ENCODE data around the gene TRPC3.

TRPC3 gene

DNA sequence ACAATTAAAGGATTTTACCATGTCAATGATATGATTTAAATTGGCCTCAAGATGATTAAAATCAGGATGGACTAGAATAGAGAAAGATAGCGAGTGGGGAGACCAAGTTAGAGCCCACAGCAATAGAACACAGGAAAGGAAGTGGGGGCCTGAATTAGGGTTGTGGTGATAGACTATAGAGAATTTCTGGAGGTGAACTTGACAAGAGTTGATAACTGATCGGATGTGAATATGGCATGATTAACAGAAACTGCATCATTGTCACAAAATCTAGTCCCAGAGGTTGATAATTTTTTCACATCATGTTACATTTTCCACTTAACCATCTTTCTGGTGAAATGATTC lies 26.3 kb upstream of the TRPC3 start:
- TF ChIP-seq, protein P1, sequence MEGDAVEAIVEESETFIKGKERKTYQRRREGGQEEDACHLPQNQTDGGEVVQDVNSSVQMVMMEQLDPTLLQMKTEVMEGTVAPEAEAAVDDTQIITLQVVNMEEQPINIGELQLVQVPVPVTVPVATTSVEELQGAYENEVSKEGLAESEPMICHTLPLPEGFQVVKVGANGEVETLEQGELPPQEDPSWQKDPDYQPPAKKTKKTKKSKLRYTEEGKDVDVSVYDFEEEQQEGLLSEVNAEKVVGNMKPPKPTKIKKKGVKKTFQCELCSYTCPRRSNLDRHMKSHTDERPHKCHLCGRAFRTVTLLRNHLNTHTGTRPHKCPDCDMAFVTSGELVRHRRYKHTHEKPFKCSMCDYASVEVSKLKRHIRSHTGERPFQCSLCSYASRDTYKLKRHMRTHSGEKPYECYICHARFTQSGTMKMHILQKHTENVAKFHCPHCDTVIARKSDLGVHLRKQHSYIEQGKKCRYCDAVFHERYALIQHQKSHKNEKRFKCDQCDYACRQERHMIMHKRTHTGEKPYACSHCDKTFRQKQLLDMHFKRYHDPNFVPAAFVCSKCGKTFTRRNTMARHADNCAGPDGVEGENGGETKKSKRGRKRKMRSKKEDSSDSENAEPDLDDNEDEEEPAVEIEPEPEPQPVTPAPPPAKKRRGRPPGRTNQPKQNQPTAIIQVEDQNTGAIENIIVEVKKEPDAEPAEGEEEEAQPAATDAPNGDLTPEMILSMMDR (IDR thresholded peaks at IDR 0.05; ENCODE audit: insufficient read depth, low read length), result no peak
- TF ChIP-seq, protein P2, sequence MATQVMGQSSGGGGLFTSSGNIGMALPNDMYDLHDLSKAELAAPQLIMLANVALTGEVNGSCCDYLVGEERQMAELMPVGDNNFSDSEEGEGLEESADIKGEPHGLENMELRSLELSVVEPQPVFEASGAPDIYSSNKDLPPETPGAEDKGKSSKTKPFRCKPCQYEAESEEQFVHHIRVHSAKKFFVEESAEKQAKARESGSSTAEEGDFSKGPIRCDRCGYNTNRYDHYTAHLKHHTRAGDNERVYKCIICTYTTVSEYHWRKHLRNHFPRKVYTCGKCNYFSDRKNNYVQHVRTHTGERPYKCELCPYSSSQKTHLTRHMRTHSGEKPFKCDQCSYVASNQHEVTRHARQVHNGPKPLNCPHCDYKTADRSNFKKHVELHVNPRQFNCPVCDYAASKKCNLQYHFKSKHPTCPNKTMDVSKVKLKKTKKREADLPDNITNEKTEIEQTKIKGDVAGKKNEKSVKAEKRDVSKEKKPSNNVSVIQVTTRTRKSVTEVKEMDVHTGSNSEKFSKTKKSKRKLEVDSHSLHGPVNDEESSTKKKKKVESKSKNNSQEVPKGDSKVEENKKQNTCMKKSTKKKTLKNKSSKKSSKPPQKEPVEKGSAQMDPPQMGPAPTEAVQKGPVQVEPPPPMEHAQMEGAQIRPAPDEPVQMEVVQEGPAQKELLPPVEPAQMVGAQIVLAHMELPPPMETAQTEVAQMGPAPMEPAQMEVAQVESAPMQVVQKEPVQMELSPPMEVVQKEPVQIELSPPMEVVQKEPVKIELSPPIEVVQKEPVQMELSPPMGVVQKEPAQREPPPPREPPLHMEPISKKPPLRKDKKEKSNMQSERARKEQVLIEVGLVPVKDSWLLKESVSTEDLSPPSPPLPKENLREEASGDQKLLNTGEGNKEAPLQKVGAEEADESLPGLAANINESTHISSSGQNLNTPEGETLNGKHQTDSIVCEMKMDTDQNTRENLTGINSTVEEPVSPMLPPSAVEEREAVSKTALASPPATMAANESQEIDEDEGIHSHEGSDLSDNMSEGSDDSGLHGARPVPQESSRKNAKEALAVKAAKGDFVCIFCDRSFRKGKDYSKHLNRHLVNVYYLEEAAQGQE (IDR thresholded peaks at IDR 0.05; ENCODE audit: insufficient replicate concordance, low read depth), result no peak
- no peak for TF ChIP-seq GABPA (IDR thresholded peaks at IDR 0.05; ENCODE audit: low read depth)
- no peak for TF ChIP-seq POLR2AphosphoS5 (IDR thresholded peaks at IDR 0.05; ENCODE audit: low read depth)
- TF ChIP-seq SPI1 (IDR thresholded peaks at IDR 0.05; ENCODE audit: borderline replicate concordance, low read depth), result no peak
- no peak for DNase-seq (ENCODE audit: low read depth in 1 of 2, low spot score in 1 of 2)
- Histone ChIP-seq H3K4me3 (replicated peaks; ENCODE audit: insufficient read depth, low read length) (no peak overlapping the region), H3K27me3 (ENCODE audit: insufficient read depth, poor library complexity, severe bottlenecking) (peaks cover 2% of the 10 kb centered on the region), H3K27ac (replicated peaks) (no peak overlapping the region)

DNA sequence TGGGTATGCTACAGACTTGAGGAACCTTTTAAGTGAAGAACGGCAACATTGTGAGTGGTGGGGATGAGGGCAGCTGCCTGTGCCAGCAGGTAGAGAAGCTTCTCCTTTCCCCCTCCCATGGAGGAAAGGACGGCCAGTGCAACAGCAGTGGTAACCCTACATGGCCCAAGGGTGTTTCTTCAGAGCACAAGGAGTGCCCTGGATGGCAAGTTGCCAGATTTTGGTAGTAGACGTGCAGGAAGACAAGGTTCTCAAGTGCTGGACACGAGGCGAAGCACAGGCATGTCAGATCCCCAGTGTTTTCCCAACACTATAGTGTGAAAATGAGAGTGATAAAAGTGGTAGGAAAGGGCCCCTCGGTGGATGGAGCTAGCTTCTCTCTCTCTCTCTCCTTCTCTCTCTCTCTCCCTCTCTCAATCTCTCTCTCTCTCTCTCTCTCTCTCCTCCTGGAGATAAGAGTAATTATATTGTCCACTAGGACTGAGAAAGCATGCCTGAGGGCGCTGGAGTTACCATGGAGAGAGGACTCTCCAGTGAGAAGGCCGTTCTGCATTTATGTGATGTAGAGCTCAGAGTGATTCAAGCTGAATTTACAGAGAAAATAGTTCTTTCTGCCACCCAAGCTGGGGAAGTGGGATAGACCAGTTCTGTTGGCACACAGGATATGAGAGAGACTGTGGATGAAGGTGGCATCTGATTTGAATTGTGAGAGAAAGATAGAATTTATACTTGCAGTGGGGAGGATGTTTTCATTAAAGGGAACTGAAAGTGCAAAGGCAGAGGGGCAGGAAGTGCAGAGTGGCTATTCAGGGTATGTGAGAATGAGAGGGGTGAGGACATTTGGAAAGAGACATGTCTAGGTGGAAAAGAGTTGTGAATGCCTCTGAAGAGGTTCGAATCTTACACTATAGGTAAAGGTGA lies 25.7 kb upstream of the TRPC3 start:
- DNase-seq (ENCODE audit: low read depth in 1 of 2, low spot score in 1 of 2), result no peak
- H3K27me3 ChIP-seq (ENCODE audit: insufficient read depth, poor library complexity, severe bottlenecking), result peaks cover 2% of the 10 kb centered on the region
- TF ChIP-seq, protein P1 (IDR thresholded peaks at IDR 0.05; ENCODE audit: insufficient read depth, low read length), result no peak
- TF ChIP-seq POLR2AphosphoS5 (IDR thresholded peaks at IDR 0.05; ENCODE audit: low read depth) (no peak), SPI1 (IDR thresholded peaks at IDR 0.05; ENCODE audit: borderline replicate concordance, low read depth) (peak; percentile 22; the same call in 1 of the 2 replicates)
- no peak overlapping the region for H3K27ac ChIP-seq (replicated peaks)
- H3K4me3 ChIP-seq (replicated peaks; ENCODE audit: insufficient read depth, low read length), result no peak overlapping the region

DNA sequence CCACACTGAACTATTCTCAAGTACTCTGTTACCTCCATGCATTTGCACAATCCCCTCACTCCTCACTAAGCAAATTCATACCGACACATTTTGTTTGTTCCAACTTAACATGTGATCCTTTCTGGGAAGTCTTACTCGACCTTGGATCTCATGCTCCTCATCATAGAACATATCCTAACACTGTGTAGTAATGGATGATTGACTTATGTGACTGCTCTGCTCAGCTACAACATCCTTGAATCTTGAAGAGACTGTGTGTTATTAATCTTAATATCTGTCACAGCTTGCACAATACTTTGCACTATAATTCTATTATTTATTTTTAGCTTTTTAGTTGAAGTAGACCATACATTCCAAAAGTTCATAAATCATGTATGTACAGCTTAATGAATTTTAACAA lies 23.9 kb upstream of the TRPC3 start:
- DNase-seq (ENCODE audit: low read depth in 1 of 2, low spot score in 1 of 2), result no peak
- Histone ChIP-seq H3K4me3 (replicated peaks; ENCODE audit: insufficient read depth, low read length) (no peak overlapping the region), H3K27ac (replicated peaks) (no peak overlapping the region), H3K27me3 (ENCODE audit: insufficient read depth, poor library complexity, severe bottlenecking) (peaks cover 2% of the 10 kb centered on the region)
- TF ChIP-seq, protein P1 (IDR thresholded peaks at IDR 0.05; ENCODE audit: insufficient read depth, low read length), result no peak
- no peak for TF ChIP-seq SPI1 (IDR thresholded peaks at IDR 0.05; ENCODE audit: borderline replicate concordance, low read depth)
- TF ChIP-seq GABPA (IDR thresholded peaks at IDR 0.05; ENCODE audit: low read depth), result no peak
- TF ChIP-seq, protein P2 (IDR thresholded peaks at IDR 0.05; ENCODE audit: insufficient replicate concordance, low read depth), result no peak
- no peak for TF ChIP-seq POLR2AphosphoS5 (IDR thresholded peaks at IDR 0.05; ENCODE audit: low read depth)

Data from HL-60 (cell line).